Ramos (cell line): ENCODE data around the gene TLE4.

ENCODE experiments used
- in situ Hi-C: fragments of 300-500 bp; cut with MboI; formaldehyde crosslinking; loops from one replicate; pipeline ENCODE4 v1.14.3; 2022; ENCODE audit warnings: low sequenced_read_pairs; ENCODE audit not compliant: unreplicated experiment

Gene TLE4

GRCh38 chr9:79684059-79684458 is 112.3 kb downstream of the TLE4 start:
- in situ Hi-C loops, result no loop called here

- in situ Hi-C loops, result no loop called here
These were observed 113.2 kb downstream of the TLE4 start for GRCh38 chr9:79684711-79685575.

GRCh38 chr9:79685577-79685976 is 113.8 kb downstream of the TLE4 start:
- in situ Hi-C loops, result no loop called here

- in situ Hi-C loops, result no loop called here
These were observed 114.8 kb downstream of the TLE4 start for GRCh38 chr9:79686381-79687130.

GRCh38 chr9:79687131-79687447 is 115.3 kb downstream of the TLE4 start:
- in situ Hi-C loops, result no loop called here

GRCh38 chr9:79688363-79688762 is 116.6 kb downstream of the TLE4 start:
- in situ Hi-C loops, result no loop called here

- in situ Hi-C loops, result no loop called here
These were observed 117.8 kb downstream of the TLE4 start for GRCh38 chr9:79689576-79689975.

GRCh38 chr9:79691496-79691895 is 119.7 kb downstream of the TLE4 start:
- in situ Hi-C loops, result no loop called here

- in situ Hi-C loops, result no loop called here
These were observed 121.2 kb downstream of the TLE4 start for GRCh38 chr9:79692857-79693571.

GRCh38 chr9:79693750-79694149 is 122.0 kb downstream of the TLE4 start:
- in situ Hi-C loops, result no loop called here

- in situ Hi-C loops, result no loop called here
These were observed 122.4 kb downstream of the TLE4 start for GRCh38 chr9:79694208-79694607.

- in situ Hi-C loops, result no loop called here
These were observed 123.1 kb downstream of the TLE4 start for GRCh38 chr9:79694676-79695400.

- in situ Hi-C loops, result no loop called here
These were observed 123.9 kb downstream of the TLE4 start for GRCh38 chr9:79695531-79696175.

GRCh38 chr9:79698967-79699366 is 127.2 kb downstream of the TLE4 start:
- in situ Hi-C loops, result no loop called here

- in situ Hi-C loops, result no loop called here
These were observed 127.7 kb downstream of the TLE4 start for GRCh38 chr9:79699479-79699878.

GRCh38 chr9:79700607-79701360 is 129.0 kb downstream of the TLE4 start:
- in situ Hi-C loops, result no loop called here

- in situ Hi-C loops, result no loop called here
These were observed 129.9 kb downstream of the TLE4 start for GRCh38 chr9:79701651-79702050.

- in situ Hi-C loops, result no loop called here
These were observed 133.9 kb downstream of the TLE4 start for GRCh38 chr9:79705704-79706103.

GRCh38 chr9:79706512-79706911 is 134.7 kb downstream of the TLE4 start:
- in situ Hi-C loops, result no loop called here
